ENCODE measurements around the gene ZNF710.

The ZNF710 gene

DNA sequence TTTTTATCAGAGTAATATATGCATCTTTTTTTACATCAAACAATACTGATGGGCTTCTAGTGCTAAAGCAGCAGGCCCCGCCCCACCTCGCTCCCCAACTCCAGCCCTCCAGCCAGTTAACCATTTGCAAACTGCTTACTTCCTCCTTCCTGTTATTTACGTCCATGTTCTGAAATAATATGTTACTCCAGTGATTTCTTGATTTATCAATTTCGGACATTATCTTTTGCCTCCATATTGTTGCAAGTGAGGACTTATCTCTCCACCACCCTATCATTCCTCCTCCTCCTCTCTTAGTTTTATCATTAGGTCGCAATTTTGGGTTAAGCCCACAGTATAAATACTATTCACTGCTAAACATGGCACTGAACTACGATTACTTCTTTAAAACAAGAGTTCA is 39.5 kb downstream of the ZNF710 start:
- no peak for DNase-seq

DNA sequence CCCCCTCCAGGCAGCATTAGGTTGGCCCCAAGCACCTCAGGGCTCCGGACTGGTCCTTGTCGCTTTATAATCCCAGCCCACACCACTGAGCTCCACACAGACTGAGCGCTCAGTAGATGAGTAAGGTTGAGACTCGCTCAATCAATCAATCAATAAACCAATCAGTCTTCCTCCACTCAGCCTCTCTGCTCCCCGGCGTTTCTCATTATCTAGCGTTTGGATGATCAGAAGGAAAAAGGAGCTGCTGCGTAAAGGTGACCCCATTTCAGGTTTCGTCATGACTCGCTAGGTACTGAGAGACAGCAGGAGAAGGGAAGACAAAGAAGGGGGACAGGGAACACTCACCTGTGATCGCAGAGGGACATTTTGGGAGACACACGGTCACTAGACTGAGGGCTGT is 41.2 kb downstream of the ZNF710 start:
- DNase-seq, result no peak

GRCh38 chr15:90042766-90043529 is 41.8 kb downstream of the ZNF710 start:
- no peak for DNase-seq

DNA sequence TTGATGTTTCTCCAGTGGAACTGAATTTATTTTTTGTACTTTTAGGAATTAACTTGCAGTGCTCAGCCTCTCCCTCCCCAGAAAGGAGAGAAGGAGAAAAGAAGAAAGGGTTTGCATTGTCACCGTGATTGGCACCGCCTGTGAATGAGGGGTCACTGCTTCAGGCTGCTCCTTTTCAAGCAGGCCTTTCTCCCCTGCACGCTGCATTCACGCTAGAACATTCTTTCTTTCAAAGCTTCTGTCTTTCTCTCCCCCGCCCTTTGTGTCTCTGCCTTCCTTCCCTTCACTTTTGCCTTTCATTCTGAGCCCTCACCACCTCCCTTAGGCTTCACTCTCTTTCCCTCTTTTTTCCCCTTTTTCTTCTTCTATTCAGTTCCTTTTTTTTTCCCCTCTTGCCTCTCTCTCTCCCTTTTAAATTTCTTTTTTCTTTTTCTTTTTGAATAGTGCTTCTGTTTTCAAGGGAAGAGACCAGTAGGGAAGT is 42.4 kb downstream of the ZNF710 start:
- DNase-seq, result no peak

DNA sequence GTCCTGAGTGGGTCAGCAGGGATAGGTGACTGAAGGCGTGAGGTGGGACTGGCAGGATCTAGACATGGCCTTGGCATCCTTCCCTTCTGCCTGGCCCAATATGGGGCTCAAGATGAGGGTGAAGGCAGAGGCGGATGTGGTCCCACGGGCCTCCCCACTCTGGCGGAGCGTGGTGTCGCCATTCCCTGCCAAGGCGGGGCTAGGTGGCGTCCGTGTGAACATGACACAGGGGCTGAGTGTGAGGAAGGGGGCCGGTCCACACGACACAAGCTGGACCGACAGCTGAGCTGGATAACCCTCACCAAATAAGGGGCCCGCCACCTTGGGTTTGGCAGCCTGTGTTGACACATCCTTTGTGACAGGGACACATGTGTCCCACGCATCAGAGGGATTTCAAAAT is 43.1 kb downstream of the ZNF710 start:
- DNase-seq, result no peak

GRCh38 chr15:90044916-90045371 is 43.8 kb downstream of the ZNF710 start:
- DNase-seq, result no peak

- no peak for DNase-seq
Measured at GRCh38 chr15:90046289-90046688, 45.2 kb downstream of the ZNF710 start.

- DNase-seq, result no peak
Measured at GRCh38 chr15:90046911-90047392, 45.8 kb downstream of the ZNF710 start.

GRCh38 chr15:90047956-90048575 is 46.9 kb downstream of the ZNF710 start:
- DNase-seq, result no peak

GRCh38 chr15:90049030-90049429 is 47.9 kb downstream of the ZNF710 start:
- DNase-seq, result no peak

DNA sequence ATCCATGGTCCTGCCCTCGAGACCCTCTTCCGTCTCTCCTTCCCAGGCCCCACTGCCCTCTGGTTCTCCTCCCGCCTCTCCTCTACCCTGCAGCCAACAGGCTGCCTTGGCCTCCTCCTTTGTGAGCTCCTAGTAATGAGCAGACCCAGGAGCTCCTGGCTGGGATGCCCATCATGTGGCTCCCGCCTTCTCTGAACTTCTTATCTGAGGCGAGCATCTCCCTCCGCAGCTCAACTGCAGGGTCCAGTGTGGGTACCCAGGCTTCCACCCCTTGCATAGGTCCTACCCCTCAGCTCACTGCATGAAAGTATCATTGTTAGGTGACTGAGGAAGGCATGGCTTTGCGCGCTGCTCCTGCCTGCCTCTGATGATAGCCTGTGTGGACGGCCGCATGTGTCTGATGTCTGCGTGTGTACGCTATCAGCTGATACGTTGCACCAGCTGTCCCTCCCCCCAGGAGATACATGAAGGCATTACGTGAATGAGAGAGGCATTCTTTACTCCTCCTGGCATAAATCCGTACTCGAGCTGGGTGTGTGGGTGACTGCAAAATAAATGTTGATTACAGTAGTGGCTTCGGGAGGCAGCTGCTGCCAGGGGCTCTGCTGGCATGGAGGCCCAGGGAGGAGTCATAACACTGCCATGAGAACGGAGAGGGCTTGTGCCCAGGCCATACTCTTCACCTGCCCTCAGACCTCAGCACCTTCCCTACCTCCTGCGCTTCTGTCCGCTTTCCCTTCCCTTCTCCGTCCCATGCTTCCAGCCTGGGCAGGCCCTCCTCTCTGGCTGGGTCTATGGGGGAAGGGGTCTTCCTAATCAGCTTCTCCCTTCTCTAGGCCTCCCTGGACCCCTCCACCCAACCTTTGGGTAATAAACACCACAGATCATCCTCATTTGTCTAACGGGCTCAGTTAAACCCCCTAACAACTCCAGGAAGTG is 48.8 kb downstream of the ZNF710 start:
- no peak for DNase-seq

DNA sequence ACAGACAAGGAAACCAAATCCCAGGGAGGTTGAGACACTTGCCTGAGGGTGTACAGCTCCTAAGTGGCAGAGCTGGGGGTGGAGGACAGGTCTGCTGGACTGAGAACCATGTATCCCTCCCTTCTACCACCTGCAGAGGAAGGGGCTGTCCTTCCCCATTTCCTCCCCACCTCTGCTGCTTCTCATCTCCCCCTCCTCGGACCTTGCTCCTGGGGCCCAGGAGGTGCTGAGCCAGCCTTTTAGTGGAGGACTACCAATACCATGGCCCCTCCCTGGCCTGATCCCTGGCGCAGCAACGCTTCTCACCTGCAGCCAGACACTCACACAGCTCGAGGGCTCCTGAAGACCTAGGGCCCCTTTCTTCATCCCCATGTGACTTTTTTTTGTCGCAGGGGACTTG is 50.8 kb downstream of the ZNF710 start:
- no peak for DNase-seq

DNA sequence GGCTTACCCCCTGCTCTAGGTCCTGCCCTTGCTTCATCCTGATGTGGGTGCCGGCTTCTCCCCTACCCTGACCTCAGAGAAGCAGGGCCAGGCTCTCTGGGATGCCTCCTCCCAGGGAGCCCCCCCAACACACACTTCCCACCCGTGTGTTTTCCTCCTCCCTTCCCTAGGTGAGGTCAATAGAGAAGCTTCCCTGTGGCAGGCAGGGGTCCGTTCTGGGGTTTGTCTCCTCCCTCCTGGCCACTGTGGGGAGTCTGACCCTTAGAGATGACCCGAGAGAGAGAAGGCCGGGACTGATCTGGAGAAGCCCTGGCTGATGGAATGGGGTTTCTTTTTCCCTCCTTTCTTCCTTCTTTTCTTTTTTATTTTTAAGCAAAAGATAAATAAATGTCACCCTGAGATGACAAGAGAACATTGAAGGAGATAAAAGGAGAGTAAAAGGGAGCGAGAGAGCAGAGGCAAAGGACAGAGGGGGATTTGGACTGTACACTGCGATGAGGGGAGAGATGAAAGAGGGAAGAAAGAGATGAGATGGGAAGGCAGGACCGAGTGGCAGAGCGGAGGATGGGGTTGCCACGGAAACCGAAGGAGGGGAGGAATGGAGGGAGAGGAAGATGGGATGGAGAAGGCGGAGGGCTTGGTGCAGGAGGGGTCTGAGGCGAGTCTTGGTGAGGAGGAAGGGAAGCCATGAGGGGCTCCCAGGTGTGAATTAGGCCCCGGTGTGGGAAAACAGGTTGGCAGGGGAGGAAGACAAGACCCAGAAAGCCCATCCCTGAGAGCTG is 52.8 kb downstream of the ZNF710 start:
- no peak for DNase-seq

DNA sequence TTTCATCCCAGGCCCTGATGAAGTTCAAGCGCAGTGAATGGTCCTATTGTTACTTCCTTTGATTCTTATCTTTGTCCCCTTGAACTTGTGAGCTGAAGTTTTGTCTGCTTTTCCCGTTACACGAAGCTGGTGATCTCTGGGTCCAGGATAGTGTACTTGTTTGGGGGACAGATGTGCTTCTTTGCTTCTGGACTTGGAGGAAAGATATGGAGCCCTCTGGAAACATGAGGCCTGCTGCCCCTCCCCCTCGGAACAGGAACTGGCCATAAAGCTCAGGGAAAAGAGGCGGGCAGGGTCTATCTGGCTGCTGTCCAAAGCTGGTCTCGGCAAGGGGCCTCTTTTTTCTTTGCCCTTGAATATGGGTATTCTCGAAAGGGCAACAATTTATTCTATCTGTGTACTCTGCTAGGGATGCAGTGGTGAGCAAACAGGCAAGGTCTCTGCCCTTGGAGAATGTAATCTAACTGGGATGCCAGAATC is 53.5 kb downstream of the ZNF710 start:
- DNase-seq, result no peak

- DNase-seq, result no peak
Measured at GRCh38 chr15:90055182-90055581, 54.1 kb downstream of the ZNF710 start.

DNA sequence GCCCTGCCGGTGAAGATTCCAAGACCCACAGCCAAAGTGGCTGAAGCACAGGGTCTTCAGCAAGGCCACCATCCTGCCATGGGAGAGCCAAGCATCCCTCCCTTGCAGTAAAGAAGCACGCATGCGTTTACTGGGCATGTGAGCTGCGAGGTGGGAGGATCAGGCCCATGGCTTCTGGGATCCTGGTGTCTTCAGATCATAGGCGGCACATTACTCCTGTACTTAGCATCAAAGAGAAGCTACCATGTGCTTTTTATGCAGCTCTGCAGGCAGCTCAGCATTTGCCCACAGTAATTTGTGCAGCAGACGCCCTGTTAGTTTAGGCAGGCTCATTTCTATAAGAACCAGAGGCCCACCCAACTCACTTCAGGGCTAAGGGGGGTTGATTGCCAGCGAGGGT is 55.4 kb downstream of the ZNF710 start:
- no peak for DNase-seq

DNA sequence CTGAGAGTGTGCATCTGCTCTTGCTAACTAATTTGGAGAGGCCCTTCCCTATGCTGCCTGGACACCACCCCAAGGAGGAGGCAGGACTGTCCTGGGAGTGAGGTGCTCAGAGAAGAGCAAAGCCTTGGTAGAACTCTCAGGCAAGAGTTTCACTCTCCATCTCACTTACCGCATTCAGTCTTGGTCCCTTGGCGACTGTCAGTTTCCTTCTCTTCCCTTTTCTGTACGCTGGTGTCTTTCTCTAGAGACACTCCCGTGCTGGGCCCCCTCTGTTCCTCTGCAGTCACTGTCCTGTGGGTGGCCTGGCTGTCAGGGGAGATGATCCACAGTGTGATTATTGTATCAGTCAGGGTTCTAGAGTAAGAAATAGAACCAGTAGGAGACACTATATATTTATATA is 57.2 kb downstream of the ZNF710 start:
- no peak for DNase-seq

GRCh38 chr15:90058775-90059174 is 57.7 kb downstream of the ZNF710 start:
- DNase-seq, result no peak

GRCh38 chr15:90059208-90059985 is 58.3 kb downstream of the ZNF710 start:
- no peak for DNase-seq

- DNase-seq, result no peak
Measured at GRCh38 chr15:90060797-90061196, 59.7 kb downstream of the ZNF710 start.

- DNase-seq, result peak; percentile 35
Measured at GRCh38 chr15:90062023-90062442, 60.9 kb downstream of the ZNF710 start.

All from fibroblast of skin of back (primary cell).